GM19025 (cell line): ENCODE measurements around the gene ZNF628.

Experiments used
- ATAC-seq: cut with Tn5 transposase; IDR thresholded peaks from one replicate; pipeline ENCODE4 v1.9.1; 2021; ENCODE audit warnings: mild to moderate bottlenecking, low read depth, moderate library complexity; ENCODE audit not compliant: unreplicated experiment

Gene ZNF628

DNA sequence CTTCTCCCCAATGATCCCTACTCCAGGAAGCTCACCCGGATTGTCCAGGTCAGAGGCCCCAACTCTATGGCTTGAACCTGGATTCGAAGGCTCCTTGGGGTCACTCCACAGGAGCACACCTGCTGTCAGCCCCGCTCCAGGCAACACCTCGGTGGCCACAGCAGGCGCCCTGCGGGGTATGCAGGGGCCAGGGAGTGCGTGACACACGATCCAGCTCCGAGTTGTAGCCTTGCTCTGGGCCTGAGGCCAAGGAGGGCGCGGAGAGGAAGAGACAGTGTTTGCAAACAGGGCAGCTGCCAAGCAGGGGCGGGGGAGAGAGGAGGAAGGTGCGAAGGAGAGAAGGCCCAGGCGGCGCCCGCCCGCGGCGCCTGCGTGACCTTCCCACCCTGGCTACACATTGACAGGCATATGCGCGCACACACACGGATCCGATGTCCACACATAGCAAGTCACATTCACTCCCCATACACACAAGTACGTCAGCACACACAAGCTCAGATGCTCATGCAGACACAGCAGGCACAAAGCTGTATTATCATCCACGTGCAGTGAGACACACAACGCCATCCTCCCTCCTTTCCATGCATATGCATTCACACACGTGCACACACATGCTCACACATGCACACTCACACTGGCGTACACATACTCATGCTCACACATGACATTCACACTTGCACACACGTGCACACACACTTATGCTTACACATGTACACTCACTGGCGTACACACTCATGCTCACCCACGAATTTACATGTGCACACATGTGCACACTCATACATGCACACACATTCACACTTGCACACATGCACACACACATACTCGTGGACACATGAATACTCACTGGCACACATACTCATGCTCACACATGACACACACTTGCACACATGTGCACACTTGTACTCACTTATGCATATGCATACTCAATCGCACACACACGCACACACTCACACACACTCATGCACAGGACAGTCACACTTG lies 50.1 kb downstream of the ZNF628 start:
- ATAC-seq, result no peak

- ATAC-seq, result no peak
Observed at GRCh38 chr19:55527197-55528029, 51.0 kb downstream of the ZNF628 start.

DNA sequence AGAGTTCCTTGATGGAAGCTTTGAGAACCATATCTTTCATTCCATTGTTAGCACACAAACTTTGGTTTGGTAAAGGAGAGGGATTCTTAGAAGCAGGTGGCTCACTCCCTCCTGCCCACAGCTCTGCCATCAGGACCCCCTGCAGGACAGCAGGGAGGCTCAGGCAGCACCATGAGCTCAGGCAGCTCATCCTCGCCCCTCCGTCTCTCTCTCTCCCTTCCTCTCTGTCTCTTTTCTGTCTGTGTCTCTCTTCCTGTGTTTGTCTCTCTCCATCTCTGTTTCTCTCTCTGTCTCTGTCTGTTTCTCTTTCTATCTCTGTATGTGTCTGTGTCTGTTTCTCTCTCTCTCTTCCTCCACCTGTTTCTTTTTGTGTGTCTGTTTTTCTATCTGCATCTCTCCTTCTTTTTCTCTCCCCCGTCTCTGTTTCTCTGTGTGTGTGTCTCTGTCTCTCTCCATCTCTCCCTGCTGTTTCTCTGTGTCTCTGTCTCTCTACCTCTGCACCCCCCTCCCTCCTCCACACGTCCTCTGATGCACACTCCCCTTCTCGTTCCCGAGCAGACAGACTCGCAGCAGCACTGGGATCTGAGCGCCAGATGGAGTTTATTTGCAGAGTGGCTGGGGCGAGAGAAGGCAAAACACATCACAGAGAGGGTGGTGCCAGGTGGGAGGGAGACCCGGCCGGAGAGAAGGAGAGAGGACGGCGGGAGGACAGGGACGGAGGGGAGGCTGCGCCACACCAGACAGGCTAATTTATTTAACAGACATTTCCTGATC lies 51.8 kb downstream of the ZNF628 start:
- no peak for ATAC-seq

DNA sequence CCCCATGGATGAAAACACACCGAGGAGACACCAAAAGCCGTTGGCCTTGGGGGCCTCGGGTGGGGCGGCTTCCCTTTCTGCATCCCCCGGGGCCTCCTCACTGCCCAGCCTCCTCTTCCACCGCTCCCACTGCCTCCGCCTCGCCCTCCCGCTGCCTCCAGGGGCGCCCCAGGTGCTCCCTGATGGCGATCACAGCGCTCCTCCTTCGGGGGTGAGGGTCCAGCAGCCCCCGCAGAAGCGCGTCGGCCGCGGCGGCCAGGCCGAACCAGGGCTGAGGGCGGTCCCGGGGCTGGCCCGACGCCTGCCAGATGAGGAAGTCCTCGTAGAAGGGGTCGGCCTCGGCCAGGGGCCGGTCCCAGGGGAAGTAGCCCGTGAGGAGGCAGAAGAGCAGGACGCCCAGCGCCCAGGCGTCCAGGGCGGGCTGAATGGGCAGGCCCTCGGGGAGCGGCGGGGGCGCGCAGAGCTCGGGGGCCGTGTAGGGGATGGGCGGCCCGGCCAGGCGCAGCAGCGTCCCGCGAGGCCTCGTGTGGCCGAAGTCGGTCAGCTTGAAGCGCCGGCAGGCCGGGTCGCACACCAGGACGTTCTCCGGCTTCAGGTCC lies 53.3 kb downstream of the ZNF628 start:
- ATAC-seq, result no peak

DNA sequence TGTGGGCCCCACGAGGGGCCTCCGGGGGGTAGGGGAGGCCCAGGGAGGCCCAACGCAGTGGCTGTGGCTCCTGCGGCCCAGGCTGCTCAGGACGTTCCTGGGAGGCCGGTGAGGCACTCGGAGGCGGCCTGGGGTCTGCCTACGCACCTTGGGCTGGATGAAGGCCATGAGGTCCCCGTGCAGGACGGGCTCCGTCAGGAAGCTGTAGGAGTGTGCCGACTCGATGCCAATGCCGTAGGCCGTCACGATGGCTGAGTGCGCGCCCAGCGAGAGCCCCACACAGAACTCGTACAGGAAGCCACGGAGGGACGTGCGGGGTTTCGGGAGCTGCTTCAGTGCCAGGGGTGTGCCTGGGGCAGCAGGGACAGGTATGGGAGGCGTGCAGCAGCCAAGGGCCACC lies 54.6 kb downstream of the ZNF628 start:
- no peak for ATAC-seq
